ENCODE results near the gene MAP3K5. TPM values are rescaled to one million over a fixed set of nuclear protein-coding genes. Genes with fewer than 3 reads are reported as not detected.

The MAP3K5 gene
- total and polyA plus RNA-seq, 9 of the 15 experiments (the other 6 are each of a cell fraction or from before 2014, with no cell fraction given): 2.2 to 13.0 (median 9.9) TPM

- no peak for TF ChIP-seq TCF7L2 (IDR thresholded peaks at IDR 0.05; ENCODE audit: low read depth, low read length)
Observed at GRCh38 chr6:136616527-136616926, 175.8 kb downstream of the MAP3K5 start (continued).

GRCh38 chr6:136614994-136615393, 177.3 kb downstream of the MAP3K5 start:
- ChIA-PET CTCF (ENCODE audit: low intra/inter-chr PET ratio) (no interaction called here), POLR2A (no interaction called here)
- H2AFZ ChIP-seq (ENCODE audit: low read depth, low read length): no peak overlapping the region
- no peak for DNase-seq (ENCODE audit: extremely low read depth in 1 of 4, low spot score in 3 of 4)
- in situ Hi-C loops (cut with MboI) (no loop called here), intact Hi-C loops (cut with micrococcal nuclease) (no loop called here)
- no peak overlapping the region for H3K27ac ChIP-seq (ENCODE audit: extremely low read depth, low read depth, low read length)
- H3K36me3 ChIP-seq (ENCODE audit: control insufficient read depth, insufficient read depth, low read length): peaks cover 13% of the 10 kb centered on the region
- no peaks in the 10 kb centered on the region for H3K79me2 ChIP-seq (ENCODE audit: control insufficient read depth, insufficient read depth, low read length)
- H3K27me3 ChIP-seq (ENCODE audit: control insufficient read depth in 2 of 2, insufficient read depth in 2 of 2, low read length in 2 of 2): no peaks in the 10 kb centered on the region
- peaks cover 5 to 11% of the 10 kb centered on the region in 2 experiments for H3K4me1 ChIP-seq (replicated peaks in 1 of 2; ENCODE audit: control insufficient read depth in 2 of 2, insufficient read depth in 2 of 2, low read length in 2 of 2)
- peaks cover 3% of the 10 kb centered on the region for H3K9me1 ChIP-seq (ENCODE audit: control insufficient read depth, insufficient read depth, low read length)
- FAIRE-seq: no peak
- TF ChIP-seq ZNF444 (CRISPR knock-in tag; IDR thresholded peaks at IDR 0.05) (no peak), RFX5 (IDR thresholded peaks at IDR 0.05; ENCODE audit: low read depth, low read length) (no peak), KAT8 (IDR thresholded peaks at IDR 0.05; ENCODE audit: low read depth) (no peak), SFPQ (IDR thresholded peaks at IDR 0.05; ENCODE audit: low read depth, low read length) (no peak), DMBX1 (CRISPR knock-in tag; IDR thresholded peaks at IDR 0.05; ENCODE audit: borderline replicate concordance) (no peak), ZNF785 (CRISPR knock-in tag; IDR thresholded peaks at IDR 0.05) (no peak), ZNF217 (CRISPR knock-in tag; IDR thresholded peaks at IDR 0.05) (no peak), FOXJ2 (tag; IDR thresholded peaks at IDR 0.05) (no peak), MAX (CRISPR knock-in tag; IDR thresholded peaks at IDR 0.05) (no peak), HMG20B (CRISPR knock-in tag; IDR thresholded peaks at IDR 0.05) (no peak)
- H3K4me3 ChIP-seq: no peak overlapping the region
- H4K20me1 ChIP-seq (replicated peaks; ENCODE audit: control insufficient read depth, insufficient read depth, low read length): no peaks in the 10 kb centered on the region; the same call in 1 of the 2 replicates
- no TSS peak for BruUV-seq (replicated peaks)
- no peak for ATAC-seq
- H3K9me3 ChIP-seq (replicated peaks; ENCODE audit: control insufficient read depth, insufficient read depth, low read depth, low read length): no peaks in the 10 kb centered on the region
- H3K9ac ChIP-seq (ENCODE audit: insufficient read depth in 1 of 2, low read depth in 2 of 2, low read length in 2 of 2): no peak overlapping the region
- no peak overlapping the region for H3K4me2 ChIP-seq (ENCODE audit: insufficient read depth, low read length)
- WGBS (ENCODE audit: insufficient coverage, low coverage, missing lambda C conversion rate): 44% methylated on average over 2 of the region's 2 CpGs
